Stimulated activated CD4-positive, alpha-beta T cell treated with anti-CD3 and anti-CD28 coated beads, Interleukin-12 subunit alpha, Interleukin-12 subunit beta, amount 100 ng/mL, for 48 hours (primary cell): ENCODE data around the gene ZNF212.

ENCODE experiments used
- DNase-seq, 3 donors: peaks; one replicate each; pipeline ENCODE4 v3.0.0-alpha.2; 2020; ENCODE audit warnings: low read depth in 2 of 3, low spot score in 1 of 3

Gene ZNF212

GRCh38 chr7:149239345-149240143 is at the start of gene ZNF212:
TSS of gene ZNF212 (plus strand) at chr7:149239651. CDS start at chr7:149239779, 128 bp downstream.
- peak; percentile 82 to 86 (median 86) for DNase-seq

DNA sequence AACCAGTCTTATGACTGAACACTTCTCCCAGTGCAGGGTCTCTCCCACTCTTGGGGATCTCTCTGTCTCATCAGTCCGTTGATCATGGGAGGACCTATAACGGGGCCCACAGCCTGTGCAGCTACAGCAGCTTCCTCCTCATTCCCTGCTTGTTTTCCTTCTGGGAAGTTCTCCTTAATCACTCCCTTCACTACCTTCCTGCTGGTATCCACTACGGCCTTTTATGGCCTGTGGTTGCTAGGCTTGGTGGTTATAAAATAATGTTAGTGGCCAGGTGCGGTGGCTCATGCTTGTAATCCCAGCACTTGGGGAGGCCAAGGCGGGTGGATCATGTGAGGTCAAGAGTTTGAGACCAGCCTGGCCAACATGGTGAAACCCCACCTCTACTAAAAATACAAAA is 47.6 kb upstream of the ZNF212 start:
- DNase-seq, result no peak

- DNase-seq, result no peak
These were observed 44.7 kb upstream of the ZNF212 start for GRCh38 chr7:149194799-149195179.

GRCh38 chr7:149195180-149196150 is 44.0 kb upstream of the ZNF212 start, which contains the start of gene ZNF282:
TSS of gene ZNF282 (plus strand) at chr7:149195546. CDS start at chr7:149195590, 44 bp downstream.
- DNase-seq, result peak; percentile 68 to 82 (median 68)

DNA sequence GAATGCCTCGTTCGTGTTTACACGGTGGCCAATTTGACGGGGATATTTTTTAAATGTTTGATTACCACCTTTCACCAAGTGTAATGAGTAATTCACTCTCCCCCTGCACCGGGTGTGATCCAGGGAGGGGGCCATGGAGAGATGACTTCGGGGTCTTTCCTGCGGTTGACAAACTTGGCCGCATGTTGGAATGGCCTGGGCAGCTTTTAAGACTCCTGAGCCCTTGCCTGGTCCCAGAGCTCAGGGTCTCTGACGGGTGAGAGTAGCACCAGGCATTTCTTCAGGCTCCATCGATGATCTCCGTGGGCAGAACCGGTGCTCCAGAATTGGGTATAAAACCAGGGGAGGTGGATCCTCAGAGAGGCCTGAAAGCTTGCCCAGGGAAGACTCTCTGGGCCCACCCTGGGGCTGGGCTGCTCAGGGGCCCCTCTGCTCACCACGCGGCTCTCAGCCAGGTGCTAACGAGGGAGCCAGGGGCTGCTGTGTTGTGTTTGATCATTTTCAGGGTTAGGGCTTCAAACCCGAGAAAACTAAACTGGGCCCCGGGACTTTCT is 43.2 kb upstream of the ZNF212 start:
- DNase-seq, result peak in 1 of 3 donors; percentile 4

DNA sequence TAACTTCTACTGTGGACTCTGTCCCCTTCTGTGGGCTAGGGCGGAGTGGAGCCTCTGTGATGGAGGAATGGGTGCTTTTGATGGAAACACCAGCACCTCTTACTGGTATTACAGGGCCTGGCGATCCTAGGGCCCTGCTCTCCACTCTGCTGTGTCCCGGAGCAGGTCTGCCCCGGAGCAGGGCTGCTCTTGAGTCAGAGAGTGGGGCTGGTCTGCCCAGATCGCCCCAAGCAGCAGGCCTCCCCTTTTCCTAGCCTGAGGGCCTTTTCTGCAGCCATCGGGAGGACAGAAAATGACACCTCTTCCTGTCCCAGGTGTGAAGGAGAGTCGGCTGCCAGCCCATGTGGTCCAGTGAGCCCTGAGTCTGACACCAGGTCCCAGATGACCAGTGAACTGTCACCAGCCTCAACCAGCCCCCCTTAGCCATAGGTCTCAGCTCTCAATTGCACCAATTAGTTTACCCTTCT is 42.7 kb upstream of the ZNF212 start:
- peak in 1 of 3 donors; percentile 10 for DNase-seq

GRCh38 chr7:149197675-149198074 is 41.8 kb upstream of the ZNF212 start:
- DNase-seq, result no peak

DNA sequence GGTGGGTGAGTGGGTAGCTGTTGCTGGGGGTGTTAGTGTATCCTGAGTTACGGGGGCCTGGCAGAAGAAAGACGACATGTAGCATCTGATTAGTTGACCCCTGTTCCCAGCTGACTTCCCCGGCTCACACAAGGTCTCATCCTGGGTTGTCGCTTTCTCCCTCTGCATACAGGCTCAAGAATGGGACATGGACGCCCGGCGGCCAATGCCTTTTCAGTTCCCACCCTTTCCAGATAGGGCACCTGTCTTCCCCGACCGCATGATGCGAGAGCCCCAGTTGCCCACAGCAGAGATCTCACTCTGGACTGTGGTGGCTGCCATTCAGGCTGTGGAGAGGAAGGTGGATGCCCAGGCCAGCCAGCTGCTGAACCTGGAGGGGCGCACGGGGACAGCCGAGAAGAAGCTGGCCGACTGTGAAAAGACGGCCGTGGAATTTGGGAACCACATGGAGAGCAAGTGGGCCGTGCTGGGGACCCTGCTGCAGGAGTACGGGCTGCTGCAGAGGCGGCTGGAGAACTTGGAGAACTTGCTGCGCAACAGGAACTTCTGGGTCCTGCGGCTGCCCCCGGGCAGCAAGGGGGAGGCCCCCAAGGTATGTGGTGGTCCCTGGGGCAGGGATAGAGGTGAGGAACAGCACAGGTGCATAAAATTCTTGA is 41.2 kb upstream of the ZNF212 start:
- DNase-seq, result no peak

DNA sequence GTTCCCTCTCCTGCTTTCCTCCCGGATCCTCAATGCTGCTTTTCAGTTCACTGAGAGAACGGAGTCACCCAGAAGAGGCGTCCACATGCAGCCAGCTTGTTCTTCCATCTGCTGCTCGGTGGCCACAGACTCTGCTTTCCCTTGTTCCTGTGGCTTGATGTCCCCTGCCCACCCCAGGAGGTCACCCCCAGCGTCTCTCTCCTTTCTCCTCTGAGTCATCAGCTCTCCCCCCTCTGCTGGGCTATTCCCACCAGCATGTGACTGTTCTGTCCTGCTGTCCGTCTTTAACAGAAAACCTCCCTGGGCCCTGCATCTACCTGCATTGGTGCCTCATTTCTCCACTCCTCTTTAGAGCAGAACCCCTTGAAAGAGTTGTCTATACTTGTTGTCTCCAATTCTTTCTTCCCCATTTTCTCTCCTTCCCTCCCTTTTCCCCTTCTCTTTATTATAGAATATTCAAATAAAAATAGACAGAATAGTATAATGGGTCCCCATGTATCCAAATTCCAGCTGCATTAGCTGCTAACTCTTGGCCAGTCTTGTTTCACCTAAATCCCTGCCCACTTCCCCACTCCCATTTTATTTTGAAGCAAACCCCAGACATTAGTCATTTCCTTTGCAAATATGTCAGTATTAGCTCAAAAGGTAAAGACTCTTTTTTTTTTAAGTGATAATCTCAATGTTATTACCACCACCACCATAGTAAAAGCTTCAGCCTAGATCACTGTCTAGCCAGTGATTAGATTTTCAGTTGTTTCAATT is 40.0 kb upstream of the ZNF212 start:
- DNase-seq, result no peak

GRCh38 chr7:149202831-149203231 is 36.6 kb upstream of the ZNF212 start:
- no peak for DNase-seq

DNA sequence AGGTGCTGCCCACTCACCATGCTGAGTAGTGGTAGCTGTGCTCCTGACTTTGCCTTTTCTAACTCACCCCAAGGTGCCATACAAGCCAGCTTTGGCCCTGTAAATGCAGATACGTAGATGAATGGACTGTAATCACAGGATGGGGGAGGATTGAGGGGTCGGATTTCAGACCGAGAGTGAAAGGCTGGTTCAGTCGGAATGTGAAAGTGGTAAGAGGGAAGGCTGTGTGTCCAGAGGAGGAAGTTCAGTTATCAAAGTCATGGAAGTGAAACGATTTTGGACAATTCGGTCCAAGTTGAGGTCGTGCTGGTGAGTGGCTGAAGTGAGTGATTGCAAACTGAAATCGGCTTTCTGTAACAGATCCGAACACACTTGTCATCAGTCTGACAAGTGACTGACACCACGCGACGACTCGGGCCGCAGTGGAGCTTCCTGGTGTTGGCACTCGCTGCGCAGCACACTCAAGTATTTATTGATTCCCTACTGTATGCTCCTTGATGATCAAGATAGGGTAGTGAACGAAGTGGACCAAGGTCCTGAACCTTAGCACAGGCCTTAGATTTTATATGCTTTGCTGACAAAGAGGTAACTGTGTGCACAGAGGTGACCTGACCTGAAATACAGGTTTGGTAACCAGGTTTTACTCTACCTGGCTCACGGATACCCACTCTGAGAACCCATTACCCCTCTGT is 33.6 kb upstream of the ZNF212 start:
- no peak for DNase-seq

GRCh38 chr7:149207324-149208035 is 32.0 kb upstream of the ZNF212 start:
- DNase-seq, result no peak

DNA sequence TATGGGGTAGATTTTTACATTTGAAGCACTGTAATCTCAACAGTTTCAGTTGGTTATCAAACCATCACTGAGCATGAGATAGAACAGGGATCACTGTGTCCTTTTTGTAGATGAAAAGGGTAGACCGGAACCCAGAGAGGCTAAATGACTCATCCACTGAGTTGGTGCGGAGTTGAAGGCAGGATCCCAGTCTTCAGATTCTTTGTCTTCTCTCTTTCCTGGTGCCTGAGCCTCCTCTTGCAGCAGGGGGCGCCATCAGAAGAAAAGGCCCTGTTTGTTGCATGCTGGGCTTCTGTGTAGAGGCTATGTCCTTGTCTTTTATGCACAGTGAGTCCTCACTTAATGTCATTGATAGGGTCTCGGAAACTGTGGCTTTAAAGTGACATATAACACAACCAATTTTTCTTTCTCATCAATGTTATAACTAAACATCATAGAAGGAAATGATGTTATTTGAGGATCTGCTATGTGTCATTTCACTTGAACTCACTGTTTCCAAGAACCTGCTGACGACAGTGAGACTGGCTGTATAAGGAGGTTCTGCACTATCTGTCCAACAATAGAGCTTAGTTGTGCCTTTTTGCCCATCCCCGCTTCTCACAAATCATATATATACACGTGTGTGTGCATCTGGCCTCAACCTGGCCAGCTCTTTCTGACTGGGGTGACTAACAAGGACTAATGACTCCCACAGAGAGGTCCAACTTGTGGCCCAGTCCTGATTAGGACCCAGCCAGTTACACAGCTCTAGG is 29.8 kb upstream of the ZNF212 start:
- DNase-seq, result peak; percentile 81 to 92 (median 85)

DNA sequence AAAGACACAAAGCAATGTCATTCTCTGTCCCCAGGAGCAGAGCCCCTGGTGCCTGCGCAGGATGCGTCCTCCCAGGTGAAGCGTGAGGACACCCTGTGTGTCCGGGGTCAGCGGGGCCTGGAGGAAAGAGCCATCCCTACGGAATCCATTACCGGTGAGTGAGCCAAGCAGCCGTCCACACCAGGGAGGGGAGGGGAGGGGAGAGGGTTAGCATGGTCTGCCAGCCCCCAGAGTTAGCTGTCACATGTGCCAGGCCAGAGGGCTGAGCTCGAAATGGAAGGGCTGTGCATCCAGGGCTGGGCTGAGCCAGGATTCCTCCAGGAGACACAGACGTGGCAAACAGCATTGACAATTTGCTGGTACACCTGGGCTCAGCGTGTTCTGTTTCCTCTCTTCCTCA is 28.9 kb upstream of the ZNF212 start:
- no peak for DNase-seq

GRCh38 chr7:149214020-149214720 is 25.3 kb upstream of the ZNF212 start:
- no peak for DNase-seq

- no peak for DNase-seq
These were observed 23.0 kb upstream of the ZNF212 start for GRCh38 chr7:149216402-149216801.

- DNase-seq, result no peak
These were observed 21.9 kb upstream of the ZNF212 start for GRCh38 chr7:149217570-149217969.
